WTC11 (cell line): Measurements from ENCODE around the gene C3orf70. TPM values are rescaled to one million over a fixed set of nuclear protein-coding genes. Genes with fewer than 3 reads are reported as not detected.

Experiments
- ATAC-seq: fragments of 200-7000 bp; cut with Tn5 transposase; 2 replicates; pipeline ENCODE4 v1.10.0; 2021; ENCODE audit warnings: mild to moderate bottlenecking, moderate library complexity
- CTCF ChIA-PET: fragments of 300-600 bp; sonication (Branson Sonifier 250); formaldehyde crosslinking; loops from one replicate; lab custom pipeline; 2021; ENCODE audit warnings: antibody characterized with exemption; lab: Charles Lee
- POLR2A ChIA-PET: fragments of 350-600 bp; sonication (Branson Sonifier 250); formaldehyde crosslinking; loops from one replicate; lab custom pipeline; 2021; ENCODE audit warnings: antibody characterized with exemption; lab: Charles Lee
- DNase-seq: peaks from one replicate; pipeline ENCODE4 v3.0.0; 2021; ENCODE audit warnings: low spot score
- H3K27ac Mint-ChIP-seq: 2 replicates; pipeline ENCODE4 v1.8.0; 2021; ENCODE audit warnings: mixed read lengths
- H3K27me3 Mint-ChIP-seq: 2 replicates; pipeline ENCODE4 v1.8.0; 2021; ENCODE audit warnings: low read depth, mild to moderate bottlenecking, moderate library complexity, mixed read lengths
- H3K36me3 Mint-ChIP-seq: 2 replicates; pipeline ENCODE4 v1.8.0; 2021; ENCODE audit warnings: mixed read lengths
- H3K4me1 Mint-ChIP-seq: 2 replicates; pipeline ENCODE4 v1.8.0; 2022; ENCODE audit warnings: mixed read lengths
- H3K4me3 Mint-ChIP-seq: 2 replicates; pipeline ENCODE4 v1.8.0; 2021; ENCODE audit warnings: mild to moderate bottlenecking, moderate library complexity, mixed read lengths
- H3K9me3 Mint-ChIP-seq: 2 replicates; pipeline ENCODE4 v1.8.0; 2021; ENCODE audit warnings: mixed read lengths
- ATF1 ChIP-seq: sonication (generic); formaldehyde crosslinking; IDR thresholded peaks from 2 replicates; pipeline ENCODE4 v1.8.1; 2023; ENCODE audit warnings: mild to moderate bottlenecking, moderate library complexity, missing genetic modification reagents
- ATF2 ChIP-seq: sonication (generic); formaldehyde crosslinking; IDR thresholded peaks from 2 replicates; pipeline ENCODE4 v1.8.1; 2022; ENCODE audit warnings: low read depth, missing genetic modification reagents, borderline replicate concordance
- CREB1 ChIP-seq: sonication (generic); formaldehyde crosslinking; IDR thresholded peaks from 2 replicates; pipeline ENCODE4 v1.8.0; 2023; ENCODE audit warnings: mild to moderate bottlenecking, missing genetic modification reagents
- KAT7 ChIP-seq: sonication (generic); formaldehyde crosslinking; IDR thresholded peaks from 2 replicates; pipeline ENCODE4 v1.8.1; 2023; ENCODE audit warnings: missing genetic modification reagents, mild to moderate bottlenecking, borderline replicate concordance
- MXD4 ChIP-seq: fragments of 250-450 bp; sonication (Bioruptor Pico); IDR thresholded peaks from 2 replicates; pipeline ENCODE4 v1.8.0; 2021; ENCODE audit warnings: mild to moderate bottlenecking, moderate library complexity, borderline replicate concordance
- MYBL2 ChIP-seq: sonication (generic); formaldehyde crosslinking; IDR thresholded peaks from 2 replicates; pipeline ENCODE4 v1.8.1; 2023; ENCODE audit warnings: mild to moderate bottlenecking, moderate library complexity, missing genetic modification reagents
- NR1H2 ChIP-seq: sonication (generic); formaldehyde crosslinking; IDR thresholded peaks from 2 replicates; pipeline ENCODE4 v1.9.0; 2021; ENCODE audit warnings: mild to moderate bottlenecking, moderate library complexity, missing genetic modification reagents
- NR3C1 ChIP-seq: sonication (generic); formaldehyde crosslinking; conservative IDR thresholded peaks from 2 replicates; pipeline ENCODE4 v1.8.1; 2023; ENCODE audit warnings: low read depth, mild to moderate bottlenecking, missing genetic modification reagents
- PRRX2 ChIP-seq: fragments of 250-450 bp; sonication (Bioruptor Pico); IDR thresholded peaks from 2 replicates; pipeline ENCODE4 v1.8.0; 2021; ENCODE audit warnings: mild to moderate bottlenecking
- RELA ChIP-seq: sonication (generic); formaldehyde crosslinking; IDR thresholded peaks from 2 replicates; pipeline ENCODE4 v1.8.1; 2022; ENCODE audit warnings: missing genetic modification reagents, mild to moderate bottlenecking, borderline replicate concordance
- TCF7 ChIP-seq: sonication (generic); formaldehyde crosslinking; IDR thresholded peaks from 2 replicates; pipeline ENCODE4 v1.8.0; 2022; ENCODE audit warnings: mild to moderate bottlenecking, low read depth, missing genetic modification reagents, moderate library complexity
- TEAD4 ChIP-seq: sonication (generic); formaldehyde crosslinking; IDR thresholded peaks from 2 replicates; pipeline ENCODE4 v1.8.0; 2022; ENCODE audit warnings: mild to moderate bottlenecking, missing genetic modification reagents
- TP53 ChIP-seq: sonication (generic); formaldehyde crosslinking; IDR thresholded peaks from 2 replicates; pipeline ENCODE4 v1.8.1; 2023; ENCODE audit warnings: mild to moderate bottlenecking, missing genetic modification reagents
- ZMAT4 ChIP-seq: fragments of 250-450 bp; sonication (Bioruptor Pico); IDR thresholded peaks from 2 replicates; pipeline ENCODE4 v1.9.0; 2021; ENCODE audit warnings: mild to moderate bottlenecking
- ZNF425 ChIP-seq: fragments of 250-450 bp; sonication (Bioruptor Pico); conservative IDR thresholded peaks from 2 replicates; pipeline ENCODE4 v1.9.0; 2021; ENCODE audit warnings: mild to moderate bottlenecking
- total RNA-seq: library from RNA; stranded (reverse); gene quantifications from 3 replicates; pipeline ENCODE4 v1.2.3, GENCODE V29; 2021

Gene C3orf70
- total RNA-seq, 1 experiment from 2014 or later, result 0.70 TPM

GRCh38 chr3:185199206-185199605 is 46.3 kb upstream of the C3orf70 start (continued):
- TF ChIP-seq NR3C1 (CRISPR knock-in tag), result no peak
- no peak for TF ChIP-seq MXD4 (CRISPR knock-in tag)
- TF ChIP-seq KAT7, result no peak
- no peak for TF ChIP-seq MYBL2 (CRISPR knock-in tag)

- TF ChIP-seq TCF7 (no peak), TEAD4 (CRISPR knock-in tag) (no peak), ZMAT4 (CRISPR knock-in tag) (no peak), ATF1 (CRISPR knock-in tag) (no peak), ZNF425 (no peak), ATF2 (CRISPR knock-in tag) (no peak), RELA (CRISPR knock-in tag) (no peak)
- Mint-ChIP-seq H3K4me3 (no peak overlapping the region), H3K27me3 (no peaks in the 10 kb centered on the region), H3K9me3 (peaks cover 18% of the 10 kb centered on the region), H3K27ac (no peak overlapping the region), H3K36me3 (0 out of 2 replicates have a peak, but pooled peaks cover 8% of the 10 kb centered on the region), H3K4me1 (no peaks in the 10 kb centered on the region)
- ChIA-PET CTCF (no interaction called here), POLR2A (no interaction called here)
- DNase-seq (no peak), ATAC-seq (no peak)
Observed at GRCh38 chr3:185197068-185197467, 44.2 kb upstream of the C3orf70 start.

GRCh38 chr3:185195652-185196051 is 42.8 kb upstream of the C3orf70 start:
- TF ChIP-seq CREB1 (CRISPR knock-in tag), result no peak
- Mint-ChIP-seq H3K4me1 (no peaks in the 10 kb centered on the region), H3K36me3 (0 out of 2 replicates have a peak, but pooled peaks cover 8% of the 10 kb centered on the region), H3K9me3 (peaks cover 18% of the 10 kb centered on the region), H3K27ac (no peak overlapping the region), H3K4me3 (no peak overlapping the region), H3K27me3 (no peaks in the 10 kb centered on the region)
- ChIA-PET CTCF (no interaction called here), POLR2A (no interaction called here)
- ATAC-seq, result no peak
- DNase-seq, result no peak

- ATAC-seq (no peak), DNase-seq (no peak)
- Mint-ChIP-seq H3K4me1 (no peaks in the 10 kb centered on the region), H3K36me3 (no peaks in the 10 kb centered on the region), H3K9me3 (no peaks in the 10 kb centered on the region), H3K27ac (no peak overlapping the region), H3K27me3 (no peaks in the 10 kb centered on the region), H3K4me3 (no peak overlapping the region)
- ChIA-PET POLR2A (interaction anchor here (0.9 kb wide), 1 partner anchor 13 kb away, joined by 3 read pairs; no protein-coding TSS in a partner anchor), CTCF (interaction anchor here (2.2 kb wide), 1 partner anchor 13 kb away, joined by 8 read pairs; no protein-coding TSS in a partner anchor)
- TF ChIP-seq TCF7, result no peak
- TF ChIP-seq PRRX2 (CRISPR knock-in tag), result no peak
- no peak for TF ChIP-seq CREB1 (CRISPR knock-in tag)
- TF ChIP-seq TP53 (CRISPR knock-in tag), result no peak
- no peak for TF ChIP-seq RELA (CRISPR knock-in tag)
- TF ChIP-seq NR1H2 (CRISPR knock-in tag), result no peak
Observed at GRCh38 chr3:185188816-185189215, 36.0 kb upstream of the C3orf70 start.
